8988T (cell line): ENCODE results near the gene MPZL3.
A peak's percentile ranks its signal among the peaks of the same experiment; 100 is the strongest.

Source experiments
- DNase-seq: peaks from one replicate; pipeline ENCODE4 v3.0.0; 2011

Gene MPZL3

DNA sequence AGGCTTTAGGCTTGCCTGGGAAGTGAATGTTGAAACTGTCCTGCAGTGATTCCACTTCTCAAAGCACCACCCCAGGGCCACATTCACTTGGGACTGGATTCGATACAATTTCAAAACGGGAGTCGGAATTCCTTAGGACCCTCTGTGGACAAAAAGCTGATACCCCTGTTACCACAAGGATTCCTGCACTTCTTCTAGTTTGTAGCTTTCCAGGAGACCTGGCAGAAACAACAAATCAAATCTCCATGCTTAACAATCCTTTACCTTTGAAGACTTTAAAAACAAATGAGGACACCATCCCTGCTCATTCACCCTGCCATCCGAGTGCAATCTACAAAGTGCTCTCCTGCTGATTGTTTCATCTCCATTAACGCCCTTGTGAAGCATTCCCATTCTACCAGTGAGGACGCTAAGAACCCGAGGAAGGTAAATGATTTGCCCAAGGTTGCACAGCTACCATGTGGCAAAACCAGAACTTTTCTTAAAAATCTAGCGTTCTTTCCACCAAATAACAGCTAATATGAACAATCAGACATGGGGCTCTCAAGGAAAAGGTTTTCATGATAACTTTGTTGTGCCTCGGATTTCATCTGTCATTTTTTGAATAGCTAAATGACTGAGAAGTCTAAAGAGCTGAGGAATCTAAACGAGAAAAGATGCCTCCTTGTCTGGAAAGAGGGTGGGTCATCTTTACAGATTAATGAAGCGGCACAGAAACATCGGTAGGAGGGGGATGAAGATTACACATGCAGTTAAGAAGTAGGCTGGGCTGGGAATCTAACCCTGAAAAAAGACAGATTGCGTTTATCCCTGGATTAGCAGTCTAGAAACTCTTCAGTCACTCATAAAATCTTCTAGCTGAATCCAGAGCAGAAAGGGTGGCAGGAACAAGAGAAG lies 12.7 kb upstream of the MPZL3 start:
- DNase-seq, result no peak

DNA sequence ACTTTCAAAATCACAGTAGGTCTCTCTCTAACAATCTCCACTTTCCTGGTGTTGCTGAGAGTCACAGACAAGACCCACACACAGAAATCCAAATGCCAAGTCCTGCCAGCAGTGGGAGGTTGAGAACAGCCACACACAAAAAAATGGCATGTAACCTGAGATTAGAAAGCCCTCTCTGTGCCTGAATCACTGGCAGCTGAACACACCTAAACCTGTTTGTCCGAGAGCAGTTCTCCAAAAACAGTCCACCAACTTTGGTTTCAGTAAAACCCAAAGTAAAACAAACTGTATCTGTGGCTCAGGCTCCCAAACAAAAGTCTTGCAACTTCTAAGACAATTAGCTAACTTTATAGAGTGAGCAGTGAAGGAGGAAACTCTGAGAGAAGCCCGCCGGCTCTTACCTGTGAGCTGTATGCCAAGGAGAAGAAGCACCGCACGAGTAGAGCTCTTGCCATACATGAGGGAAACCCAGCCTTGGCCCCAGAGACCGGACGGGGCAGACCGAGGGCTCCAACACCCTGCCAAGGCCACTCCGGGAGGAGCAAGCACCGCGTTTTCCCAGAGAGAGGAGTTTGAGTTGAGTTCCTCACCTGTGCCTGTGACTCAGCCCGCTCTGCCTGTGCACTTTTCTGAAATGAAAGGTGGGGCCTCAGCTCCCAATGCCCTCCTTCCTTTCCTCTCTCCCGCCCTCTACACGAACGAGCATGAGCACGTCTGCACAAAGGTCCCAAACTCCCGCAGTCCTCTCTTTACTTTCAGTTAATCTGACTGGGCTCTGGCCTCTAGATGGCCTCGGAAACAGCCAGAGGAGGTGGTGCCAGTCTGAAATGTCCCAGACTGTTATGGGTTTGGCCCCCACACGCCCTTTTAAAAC lies 11.8 kb upstream of the MPZL3 start, which contains the start of gene MPZL2:
MPZL2 (minus strand) TSS at position 603 of the 874 bp plus-strand sequence; CDS start at position 459, 144 bp downstream.
- peak; percentile 31 for DNase-seq

DNA sequence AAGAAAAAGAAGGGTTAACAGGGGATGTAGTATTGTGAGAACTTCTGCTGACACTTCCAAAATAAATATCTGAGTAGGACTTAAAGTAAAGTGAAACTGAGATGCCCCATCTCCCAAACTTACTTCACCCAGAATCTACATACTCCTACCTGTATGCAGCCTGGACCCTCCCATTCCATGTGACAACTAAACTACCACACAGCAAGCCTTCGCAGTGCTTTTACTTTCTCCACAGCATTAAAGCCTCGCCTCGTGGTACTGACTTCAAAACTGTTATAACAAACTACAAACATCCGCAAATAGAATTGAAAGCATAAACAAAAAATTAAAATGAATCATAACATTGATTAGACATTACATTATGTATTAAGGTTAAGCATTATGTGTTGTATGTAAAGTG lies 10.9 kb upstream of the MPZL3 start:
- DNase-seq, result no peak

DNA sequence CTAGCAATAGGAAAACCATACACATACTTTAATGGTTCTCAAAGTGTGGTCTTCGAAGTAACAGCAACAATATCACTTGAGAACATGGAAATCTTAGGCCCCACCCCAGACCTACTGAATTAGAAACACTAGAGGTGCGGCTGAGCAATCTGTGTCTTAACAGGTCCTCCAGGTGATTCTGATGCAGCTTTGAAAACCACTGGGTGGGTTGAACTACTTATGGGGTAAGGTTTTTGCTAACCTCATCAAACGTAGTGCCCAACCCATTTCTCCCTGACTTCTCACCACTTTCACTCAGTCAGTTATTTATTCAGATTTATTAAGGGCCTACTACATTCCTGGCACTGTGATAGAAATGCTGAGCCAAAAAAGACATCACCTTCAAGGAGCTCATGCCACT lies 8.2 kb upstream of the MPZL3 start:
- DNase-seq, result no peak

DNA sequence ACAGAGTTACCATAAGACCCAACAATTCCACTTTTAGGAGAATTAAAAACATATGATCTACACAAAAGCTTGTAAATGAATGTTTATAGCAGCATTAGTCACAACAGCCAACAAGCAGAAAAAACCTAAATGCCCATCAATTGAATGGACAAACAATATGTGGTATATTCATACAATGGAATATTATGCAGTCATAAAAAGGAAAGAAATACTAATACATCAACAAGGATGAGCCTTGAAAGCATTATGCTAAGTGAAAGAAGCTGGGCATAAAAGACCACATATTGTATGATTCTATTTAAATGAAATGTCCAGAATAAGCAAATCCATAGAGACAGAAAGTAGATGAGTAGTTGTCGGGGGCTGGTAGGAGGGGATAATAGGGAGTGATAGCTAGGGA lies 7.0 kb upstream of the MPZL3 start:
- no peak for DNase-seq

DNA sequence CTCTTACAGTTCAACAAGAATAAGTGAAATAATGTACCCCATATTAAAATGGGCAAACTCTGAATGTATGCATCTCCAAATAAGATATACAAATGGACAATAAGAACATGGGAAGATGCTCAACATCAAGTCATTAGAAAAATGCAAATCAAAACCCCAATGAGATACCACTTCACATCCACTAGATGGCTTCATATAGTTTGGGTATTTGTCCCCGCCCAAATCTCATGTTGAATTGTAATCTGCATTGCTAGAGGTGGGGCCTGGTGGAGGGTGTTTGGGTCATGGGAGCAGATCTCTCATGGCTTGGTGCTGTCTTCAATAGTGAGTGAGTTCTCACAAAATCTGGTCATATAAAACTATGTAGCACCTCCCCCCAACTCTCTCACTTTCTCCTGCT lies 6.2 kb upstream of the MPZL3 start:
- no peak for DNase-seq

DNA sequence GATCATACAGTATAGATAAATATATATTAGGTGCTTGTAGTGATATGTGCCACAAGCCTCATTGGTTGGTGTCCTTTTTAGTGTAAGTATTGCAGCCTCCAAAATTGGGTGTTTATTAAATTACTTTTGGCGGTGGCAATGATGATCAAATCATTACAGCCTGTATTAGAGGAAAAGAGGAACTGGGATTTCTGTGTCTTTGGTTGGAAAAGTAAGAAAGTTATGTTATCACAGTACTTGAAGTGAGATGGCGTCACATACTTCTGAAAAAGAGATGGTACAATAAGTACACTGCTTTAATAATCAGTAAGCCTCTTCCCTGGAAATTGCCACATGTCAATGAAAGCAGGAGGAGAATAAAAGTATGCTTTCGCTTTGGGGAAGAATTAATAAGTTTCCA lies 523 bp upstream of the MPZL3 start:
- DNase-seq, result no peak

DNA sequence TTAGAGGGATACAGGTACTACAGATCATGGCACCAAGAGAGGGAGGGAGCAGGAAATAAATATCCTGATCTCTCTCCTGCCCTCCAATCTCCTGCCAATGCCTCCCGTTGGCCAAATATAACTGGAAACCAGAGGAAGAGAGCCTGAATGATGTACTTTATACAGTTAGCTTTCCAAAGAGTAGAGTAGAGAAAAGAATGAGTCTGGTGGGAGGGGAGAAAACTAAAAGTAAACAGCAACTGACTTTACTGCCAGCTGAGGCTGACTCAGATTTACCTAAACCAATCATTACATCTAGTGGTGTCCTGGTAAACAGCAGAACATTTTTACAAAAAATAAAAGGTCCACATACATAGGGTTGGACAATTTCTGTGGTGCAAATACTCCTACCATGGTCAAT lies 5.1 kb downstream of the MPZL3 start:
- DNase-seq, result no peak

DNA sequence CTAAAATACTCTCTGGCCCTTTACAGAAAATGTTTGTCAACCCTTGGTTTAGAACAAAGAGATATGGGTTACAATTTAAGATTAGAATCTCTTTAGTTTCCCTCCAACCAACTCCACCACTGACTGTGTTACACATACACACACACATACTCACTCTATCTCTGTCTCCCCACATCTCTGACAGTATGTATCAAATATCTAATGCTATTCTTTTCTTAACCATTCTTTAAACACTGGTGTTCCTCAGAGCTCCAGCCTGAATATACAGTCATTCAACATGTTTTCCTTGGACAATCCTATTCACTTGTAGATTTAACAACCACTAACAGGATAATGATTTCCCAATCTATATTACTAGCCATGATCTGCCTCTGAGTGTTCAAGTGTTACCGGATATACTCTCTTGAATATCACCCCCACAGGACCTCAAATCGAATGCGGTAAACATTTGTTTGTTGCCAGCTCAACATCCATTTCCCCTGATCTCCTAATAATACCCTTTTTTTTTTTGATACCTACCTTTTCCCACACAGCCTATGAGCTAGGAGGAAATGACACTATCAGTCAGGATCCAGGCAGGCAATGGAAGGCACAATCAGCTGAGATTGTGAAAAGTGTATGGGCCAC lies 6.1 kb downstream of the MPZL3 start:
- no peak for DNase-seq

DNA sequence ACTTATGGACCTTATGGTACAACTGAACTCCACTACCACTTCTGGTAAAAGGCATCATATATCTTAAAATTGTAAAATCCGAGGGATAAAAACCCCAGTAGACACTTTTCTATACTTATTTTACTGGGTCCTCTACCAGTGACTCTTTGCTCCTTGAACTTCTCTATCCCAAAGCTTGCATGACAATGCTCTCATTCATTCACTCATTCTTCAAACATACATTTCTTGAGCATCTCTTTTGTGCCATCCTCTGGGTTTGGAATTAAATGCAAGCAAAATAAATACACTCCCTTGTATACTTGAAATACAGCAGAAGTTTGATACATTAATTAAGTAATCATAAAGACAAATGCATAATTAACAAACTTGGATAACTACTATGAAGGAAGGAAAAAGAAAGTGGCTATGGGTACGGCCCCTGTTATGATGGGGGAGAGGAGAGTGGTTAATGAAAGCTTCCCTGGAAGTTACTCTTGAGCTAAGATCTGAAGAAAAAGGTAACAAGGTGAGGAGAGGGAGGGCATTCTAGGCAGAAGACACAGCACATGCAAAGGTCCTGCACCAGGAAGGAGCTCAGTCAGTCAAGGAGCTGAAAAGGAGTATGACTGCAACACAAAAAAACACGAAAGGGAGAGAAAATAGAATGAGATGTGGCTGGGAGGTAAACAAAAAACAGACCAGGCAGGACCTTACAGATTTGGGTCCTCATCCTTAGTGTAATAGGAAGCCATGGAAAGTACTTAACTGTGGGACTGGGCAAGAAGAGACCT lies 8.0 kb downstream of the MPZL3 start:
- no peak for DNase-seq

DNA sequence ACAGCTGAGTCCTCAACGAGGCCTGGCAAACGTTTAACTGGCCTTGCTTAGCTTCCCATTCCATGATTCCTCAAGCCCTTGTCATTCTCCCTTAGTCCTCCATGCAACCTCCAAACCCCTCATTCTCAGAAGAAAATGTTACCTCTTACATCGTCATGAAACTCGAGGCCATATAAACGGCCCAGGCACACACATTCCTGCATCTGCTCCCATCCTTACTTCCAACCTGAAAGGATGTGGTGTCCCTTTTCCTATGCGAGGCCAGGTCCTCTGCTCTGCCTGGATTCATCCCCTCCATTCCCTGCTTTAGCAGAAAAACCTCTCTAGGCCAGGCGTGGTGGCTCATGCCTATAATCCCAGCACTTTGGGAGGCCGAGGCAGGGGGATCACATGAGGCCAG lies 9.0 kb downstream of the MPZL3 start:
- DNase-seq, result no peak

DNA sequence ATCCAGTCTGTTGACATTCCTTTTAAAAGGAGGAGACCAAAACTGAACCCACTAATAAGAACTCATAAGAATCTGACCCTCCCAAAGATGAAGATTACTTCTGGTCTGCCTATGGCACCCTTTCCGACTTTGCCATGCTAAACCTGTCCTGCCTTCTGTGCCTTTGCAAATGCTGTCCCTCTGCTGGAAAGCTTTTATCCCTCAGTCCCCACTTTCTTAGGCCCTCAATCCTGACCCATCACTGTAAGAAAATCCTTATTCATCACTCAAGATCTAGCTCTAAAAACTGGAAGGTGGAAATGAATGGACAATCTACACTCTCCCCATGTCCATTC lies 10.4 kb downstream of the MPZL3 start:
- no peak for DNase-seq

DNA sequence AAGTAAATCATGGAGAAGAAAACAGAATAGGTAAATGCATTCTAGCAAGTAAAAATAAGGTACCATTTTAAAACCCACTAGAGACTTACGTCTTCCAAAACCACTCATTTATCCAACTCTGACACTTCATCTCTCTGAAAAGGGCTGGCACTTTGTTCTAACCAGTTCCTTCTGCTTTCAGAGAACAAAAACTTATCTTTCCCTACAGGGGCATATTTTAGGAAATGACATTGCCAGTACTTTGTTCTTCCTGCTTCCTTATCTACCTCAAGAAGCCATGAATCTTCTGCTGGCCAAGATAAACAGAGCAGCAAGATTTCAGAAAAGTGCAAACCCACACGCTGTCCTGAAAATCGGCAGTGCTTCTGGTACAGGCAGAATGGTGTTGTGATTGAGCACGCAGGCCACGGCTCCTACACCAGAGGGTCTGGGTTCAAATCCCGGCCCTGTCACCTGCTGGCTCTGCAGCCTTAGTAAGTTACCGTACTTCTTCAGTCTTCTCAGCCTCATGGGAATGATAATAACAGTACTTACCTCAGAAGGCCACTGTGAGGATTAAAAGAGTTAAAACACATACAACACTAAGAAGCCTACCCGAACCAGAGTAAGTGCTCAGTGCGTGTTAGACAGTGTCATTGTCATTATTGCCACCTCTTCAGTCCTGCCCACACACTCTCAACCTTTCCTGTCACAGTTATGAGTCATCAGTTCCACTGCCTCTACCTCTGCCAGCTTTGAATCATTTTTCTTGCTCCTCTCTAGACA lies 11.0 kb downstream of the MPZL3 start:
- no peak for DNase-seq

DNA sequence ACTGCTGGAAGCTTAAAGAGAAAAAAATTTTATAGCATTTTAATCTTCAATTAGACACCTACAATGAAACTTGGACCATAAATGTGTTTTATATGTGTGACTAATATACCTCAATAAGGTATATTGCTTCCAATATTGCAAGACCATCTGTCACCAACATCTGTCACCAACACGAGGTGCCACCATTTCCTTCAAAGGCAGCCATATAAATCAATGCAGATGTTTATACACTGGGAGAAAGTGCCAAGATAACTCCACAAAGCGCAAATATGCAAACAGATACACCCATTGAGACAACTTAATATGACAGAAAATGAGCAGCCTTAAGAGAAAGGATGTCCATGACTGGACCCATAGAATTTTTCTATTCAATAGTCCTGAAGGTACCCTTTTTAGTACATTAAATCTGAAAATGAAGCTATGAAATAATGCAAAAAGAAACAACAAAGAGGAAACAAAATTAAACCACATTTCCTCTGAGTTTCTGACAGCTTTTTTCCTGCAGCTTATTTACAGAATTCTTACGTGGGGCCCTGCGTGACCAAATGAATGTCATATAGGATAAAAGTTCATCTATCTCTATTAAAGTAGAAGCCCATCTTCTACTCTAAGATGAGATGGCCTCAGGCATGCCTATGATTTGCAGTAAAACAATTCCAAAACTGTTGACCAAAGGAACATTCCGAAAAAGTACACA lies 12.5 kb downstream of the MPZL3 start:
- no peak for DNase-seq

DNA sequence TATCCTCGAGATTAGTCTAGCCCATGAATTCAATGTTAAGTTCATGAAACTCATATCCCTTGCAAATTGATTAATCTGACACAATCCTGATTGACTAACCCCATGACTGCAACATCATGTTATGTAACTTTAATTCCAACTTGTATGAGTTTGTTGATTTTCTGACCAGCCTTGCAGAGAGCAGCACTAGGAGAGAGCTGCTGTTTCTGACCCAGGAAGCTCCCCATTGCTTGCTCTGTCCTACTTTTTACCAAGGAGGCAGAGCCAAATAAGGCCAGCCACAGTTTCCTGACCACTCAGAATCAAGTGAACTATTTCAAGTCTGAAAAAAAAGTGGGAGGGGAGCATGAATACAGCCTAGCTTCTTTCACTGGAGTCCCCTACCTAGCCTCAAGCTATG lies 13.2 kb downstream of the MPZL3 start:
- DNase-seq, result no peak

DNA sequence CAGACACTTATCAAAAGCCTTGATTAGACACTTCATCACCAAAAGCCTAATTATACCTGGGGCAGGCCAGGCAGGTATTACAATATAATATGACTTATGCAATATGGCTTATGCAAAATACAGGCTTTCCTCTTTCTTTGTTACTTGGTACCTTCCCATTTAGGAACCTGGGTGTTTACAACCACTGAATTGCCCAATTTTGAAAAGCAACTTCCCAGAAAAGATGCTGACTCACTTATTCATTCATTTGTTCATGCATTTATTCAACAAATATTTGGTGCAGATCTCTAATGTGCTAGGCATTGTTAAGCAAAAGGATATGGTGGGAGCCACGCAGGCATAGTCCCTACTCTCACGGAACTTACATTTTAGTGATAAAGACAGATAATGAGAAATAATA lies 13.7 kb downstream of the MPZL3 start:
- DNase-seq, result no peak

DNA sequence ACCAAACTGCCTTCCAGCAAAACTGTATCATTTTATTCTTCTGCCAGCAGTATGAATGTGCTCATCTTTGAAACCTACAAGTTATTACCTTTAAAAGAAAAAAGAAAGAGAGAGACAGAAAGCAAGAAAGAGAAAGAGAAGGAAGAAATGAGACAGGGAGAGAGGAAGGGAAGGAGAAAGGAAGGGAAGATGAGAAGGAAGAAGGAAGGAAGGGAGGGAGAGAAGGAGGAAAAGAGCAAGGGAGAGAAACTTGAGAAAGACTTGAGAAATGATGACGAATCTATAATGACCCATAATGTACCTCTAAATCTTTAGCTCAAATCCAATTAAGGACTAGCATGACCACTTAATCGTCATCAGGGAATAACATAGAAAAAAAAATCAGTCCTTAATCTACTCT lies 16.0 kb downstream of the MPZL3 start:
- DNase-seq, result no peak

DNA sequence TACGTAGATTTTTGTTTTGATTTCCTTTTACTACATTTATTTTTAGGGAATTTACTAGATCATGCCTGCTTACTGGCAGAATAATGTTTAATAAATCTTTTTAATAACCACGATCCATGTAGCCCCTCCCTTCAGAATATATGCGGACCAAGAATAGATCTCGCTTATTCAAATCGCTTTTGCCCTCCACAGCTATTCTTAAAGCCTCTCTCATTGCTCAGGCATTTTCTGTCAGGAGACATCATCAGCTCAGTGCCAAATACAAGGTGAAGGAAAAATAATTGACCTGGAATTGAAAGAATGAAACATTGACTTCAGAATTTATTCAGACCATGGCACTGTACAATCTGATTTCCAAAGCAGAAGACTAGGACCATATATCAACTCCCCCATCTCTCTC lies 17.3 kb downstream of the MPZL3 start:
- no peak for DNase-seq

DNA sequence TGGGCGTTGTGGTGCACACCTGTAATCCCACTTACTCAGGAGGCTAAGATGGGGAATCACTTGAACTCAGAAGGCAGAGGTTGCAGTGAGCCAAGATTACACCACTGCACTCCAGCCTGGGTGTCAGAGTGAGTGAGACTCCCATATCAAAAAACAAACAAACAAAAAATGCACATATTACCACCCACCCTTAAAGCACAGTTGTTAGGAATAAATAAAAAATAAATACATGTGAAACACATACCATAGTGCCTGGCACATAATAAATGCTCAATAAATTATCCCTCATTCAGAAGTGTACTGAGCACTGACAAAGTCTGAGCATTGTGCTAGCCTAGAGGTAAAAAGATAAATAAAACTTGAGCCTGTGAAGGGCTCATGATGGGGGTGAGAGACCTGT lies 18.3 kb downstream of the MPZL3 start:
- no peak for DNase-seq

DNA sequence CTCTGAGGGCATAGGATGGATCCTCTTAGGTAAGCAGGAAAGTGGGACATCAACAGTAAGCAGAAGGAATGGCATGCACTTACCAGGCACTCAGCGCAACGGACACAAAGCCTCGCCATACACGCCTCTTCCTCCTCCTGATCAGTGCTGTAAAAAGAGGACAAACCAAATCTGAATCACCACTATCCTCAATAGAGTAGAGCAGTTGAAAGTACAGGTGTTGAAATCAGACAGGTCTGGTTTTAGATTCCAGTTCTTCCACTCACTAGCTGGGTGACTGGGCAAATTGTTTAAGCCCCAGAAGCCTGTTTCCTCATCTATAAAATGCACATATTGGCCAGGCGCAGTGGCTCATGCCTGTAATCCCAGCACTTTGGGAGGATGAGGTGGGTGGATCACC lies 18.8 kb downstream of the MPZL3 start:
- DNase-seq, result no peak

DNA sequence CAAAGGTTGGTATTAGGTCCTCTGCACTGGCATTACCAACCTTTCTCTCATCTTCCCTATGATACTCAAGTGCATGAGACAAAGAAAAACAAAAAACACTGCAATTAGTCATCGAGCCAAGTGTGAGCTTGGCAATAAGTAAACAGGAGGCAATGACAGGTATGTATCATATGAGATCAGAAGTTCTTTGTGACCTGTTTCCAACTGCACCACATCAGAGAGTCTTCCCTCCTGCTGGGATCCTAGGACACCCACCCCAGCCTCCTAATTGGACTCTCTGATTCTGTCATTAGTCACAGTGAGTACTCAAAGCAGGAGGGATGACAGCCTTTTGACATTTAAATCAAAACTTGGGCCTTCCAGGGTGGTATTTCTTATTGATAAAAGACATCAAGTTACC lies 19.5 kb downstream of the MPZL3 start:
- DNase-seq, result no peak

DNA sequence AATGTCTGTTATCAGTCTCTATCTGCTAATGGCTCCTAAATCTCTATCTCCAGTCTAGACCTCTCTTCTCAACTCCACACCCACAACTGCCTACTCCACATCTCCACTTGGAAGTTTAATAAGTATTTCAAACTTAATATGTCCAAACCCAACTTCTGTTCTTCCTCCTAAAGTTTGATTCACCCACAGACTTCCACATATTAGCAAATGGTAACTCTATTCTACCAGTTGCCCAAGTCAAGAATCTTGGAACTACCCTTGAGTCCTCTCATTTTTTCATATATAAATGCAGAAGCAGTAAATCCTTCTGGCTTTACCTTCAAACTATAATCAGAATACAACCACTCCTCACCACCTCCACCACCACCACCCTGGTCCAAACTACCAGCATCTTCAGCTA lies 20.7 kb downstream of the MPZL3 start:
- DNase-seq, result no peak
